ENCODE data around the gene PNMA6A. TPM values are rescaled to one million over a fixed set of nuclear protein-coding genes. Genes with fewer than 3 reads are reported as not detected.
"Not testable (repeated sequence)": the region's sequence is repeated elsewhere in the genome, so short reads cannot be mapped to it uniquely, and the experiment has no call there.

PNMA6A gene
- total and polyA plus RNA-seq, 2 donors (not counting 3 experiments of a cell fraction or from before 2014, with no cell fraction given), result 1.2 to 1.3 TPM

DNA sequence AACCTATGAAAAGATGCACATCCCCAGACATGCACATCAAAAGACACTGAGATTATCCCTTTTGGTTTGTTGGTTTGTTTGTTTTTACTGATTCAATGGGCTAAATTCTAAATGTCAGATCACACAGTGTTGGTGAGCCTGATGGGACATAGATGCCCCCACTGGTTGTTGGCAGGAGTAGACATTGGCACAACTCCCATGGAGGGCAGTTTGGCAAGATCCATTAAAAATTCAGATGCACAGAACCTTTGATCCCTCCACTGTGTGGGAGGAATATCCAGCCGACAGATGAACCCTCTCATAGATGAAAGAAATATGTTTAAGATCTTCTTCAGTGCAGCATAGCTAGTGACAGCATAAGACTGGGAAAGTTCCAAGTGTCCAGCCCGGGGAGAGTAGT, 38.5 kb downstream of the PNMA6A start:
- H3K36me3 ChIP-seq (ENCODE audit: control insufficient read depth in 2 of 2, extremely low read depth in 1 of 2, insufficient read depth in 2 of 2, low read length in 2 of 2); H3K9me3 ChIP-seq (replicated peaks; ENCODE audit: control insufficient read depth, insufficient read depth, low read length); BruUV-seq (replicated peaks); H2AFZ ChIP-seq (ENCODE audit: low read depth, low read length); H3K4me2 ChIP-seq (ENCODE audit: insufficient read depth, low read length); H3K27me3 ChIP-seq (ENCODE audit: control insufficient read depth in 2 of 2, insufficient read depth in 2 of 2, low read length in 2 of 2); DNase-seq (ENCODE audit: low read depth, low spot score); CTCF ChIA-PET; FAIRE-seq; H3K4me1 ChIP-seq (ENCODE audit: control insufficient read depth, extremely low read depth, insufficient read depth, low read length); H3K79me2 ChIP-seq (ENCODE audit: control insufficient read depth, insufficient read depth, low read length); intact Hi-C loops (cut with micrococcal nuclease); dilution Hi-C loops (cut with MboI; ENCODE audit: extremely low pct_ligation_motif_present, low sequenced_read_pairs); H4K20me1 ChIP-seq (replicated peaks; ENCODE audit: control insufficient read depth, extremely low read depth, insufficient read depth, low read length); H3K9ac ChIP-seq (replicated peaks; ENCODE audit: extremely low read depth, insufficient read depth, low read length); POLR2A ChIA-PET; H3K27ac ChIP-seq (ENCODE audit: insufficient read depth, low read depth, low read length); H3K9me1 ChIP-seq (replicated peaks; ENCODE audit: control insufficient read depth, extremely low read depth, insufficient read depth, low read length); H3K4me3 ChIP-seq (replicated peaks in 1 of 3; ENCODE audit: insufficient read depth in 1 of 3, low read depth in 1 of 3, low read length in 3 of 3): not testable (repeated sequence)

DNA sequence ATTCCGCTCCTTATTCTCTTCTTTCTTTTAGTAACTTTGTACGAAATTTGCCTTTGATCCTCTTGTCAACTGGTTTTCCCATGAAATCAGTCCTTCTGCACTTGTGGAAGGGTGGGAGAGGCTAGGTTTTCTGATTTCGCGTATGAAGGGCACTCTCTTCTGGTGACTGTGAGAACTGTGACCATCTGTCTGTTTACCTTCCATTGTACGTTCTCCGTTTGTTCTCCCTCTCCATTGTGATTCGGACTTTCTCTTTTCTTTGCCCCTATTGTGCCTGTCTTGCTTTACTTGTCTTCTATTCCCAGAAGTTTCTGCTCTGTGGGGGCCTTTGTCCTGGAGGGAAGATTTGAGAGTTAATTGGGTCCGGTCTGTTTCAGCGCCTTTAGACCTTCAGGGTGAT, 41.6 kb downstream of the PNMA6A start:
- H3K4me1 ChIP-seq (ENCODE audit: control insufficient read depth, extremely low read depth, insufficient read depth, low read length); H3K9ac ChIP-seq (replicated peaks; ENCODE audit: extremely low read depth, insufficient read depth, low read length); intact Hi-C loops (cut with micrococcal nuclease); H3K36me3 ChIP-seq (ENCODE audit: control insufficient read depth in 2 of 2, extremely low read depth in 1 of 2, insufficient read depth in 2 of 2, low read length in 2 of 2); POLR2A ChIA-PET; BruUV-seq (replicated peaks); H3K79me2 ChIP-seq (ENCODE audit: control insufficient read depth, insufficient read depth, low read length); H2AFZ ChIP-seq (ENCODE audit: low read depth, low read length); H3K27ac ChIP-seq (ENCODE audit: insufficient read depth, low read depth, low read length); FAIRE-seq; H4K20me1 ChIP-seq (replicated peaks; ENCODE audit: control insufficient read depth, extremely low read depth, insufficient read depth, low read length); CTCF ChIA-PET; H3K9me1 ChIP-seq (replicated peaks; ENCODE audit: control insufficient read depth, extremely low read depth, insufficient read depth, low read length); DNase-seq (ENCODE audit: low read depth, low spot score); dilution Hi-C loops (cut with MboI; ENCODE audit: extremely low pct_ligation_motif_present, low sequenced_read_pairs); H3K9me3 ChIP-seq (replicated peaks; ENCODE audit: control insufficient read depth, insufficient read depth, low read length); H3K4me2 ChIP-seq (ENCODE audit: insufficient read depth, low read length); H3K27me3 ChIP-seq (ENCODE audit: control insufficient read depth in 2 of 2, insufficient read depth in 2 of 2, low read length in 2 of 2); H3K4me3 ChIP-seq (replicated peaks in 1 of 3; ENCODE audit: insufficient read depth in 1 of 3, low read depth in 1 of 3, low read length in 3 of 3): not testable (repeated sequence)

DNA sequence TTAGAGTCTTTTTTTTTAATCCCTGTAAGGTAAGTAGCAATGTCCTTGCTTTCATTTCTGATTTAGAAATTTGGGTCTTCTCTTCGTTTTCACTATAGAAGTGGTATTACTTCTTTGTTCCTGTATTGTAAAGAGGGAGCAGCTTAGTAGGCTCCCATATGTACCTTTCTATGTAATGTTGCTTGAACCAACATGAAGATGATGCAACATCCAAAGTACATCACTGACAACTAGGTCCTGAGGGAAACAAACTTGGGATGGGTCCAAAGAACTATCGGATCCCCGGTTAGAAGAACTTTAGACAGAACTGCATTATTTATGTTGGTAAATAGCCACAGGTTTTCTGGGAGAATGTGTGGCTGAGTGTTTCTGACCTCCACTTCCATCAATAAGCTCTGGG, 45.5 kb downstream of the PNMA6A start:
- H3K79me2 ChIP-seq (ENCODE audit: control insufficient read depth, insufficient read depth, low read length); H3K27ac ChIP-seq (ENCODE audit: insufficient read depth, low read depth, low read length); H3K4me2 ChIP-seq (ENCODE audit: insufficient read depth, low read length); FAIRE-seq; H3K9ac ChIP-seq (replicated peaks; ENCODE audit: extremely low read depth, insufficient read depth, low read length); H3K9me1 ChIP-seq (replicated peaks; ENCODE audit: control insufficient read depth, extremely low read depth, insufficient read depth, low read length); H4K20me1 ChIP-seq (replicated peaks; ENCODE audit: control insufficient read depth, extremely low read depth, insufficient read depth, low read length); intact Hi-C loops (cut with micrococcal nuclease); BruUV-seq (replicated peaks); H3K4me3 ChIP-seq (replicated peaks in 1 of 3; ENCODE audit: insufficient read depth in 1 of 3, low read depth in 1 of 3, low read length in 3 of 3); H3K9me3 ChIP-seq (replicated peaks; ENCODE audit: control insufficient read depth, insufficient read depth, low read length); H3K36me3 ChIP-seq (ENCODE audit: control insufficient read depth in 2 of 2, extremely low read depth in 1 of 2, insufficient read depth in 2 of 2, low read length in 2 of 2); dilution Hi-C loops (cut with MboI; ENCODE audit: extremely low pct_ligation_motif_present, low sequenced_read_pairs); CTCF ChIA-PET; H2AFZ ChIP-seq (ENCODE audit: low read depth, low read length); DNase-seq (ENCODE audit: low read depth, low spot score); POLR2A ChIA-PET; H3K4me1 ChIP-seq (ENCODE audit: control insufficient read depth, extremely low read depth, insufficient read depth, low read length); H3K27me3 ChIP-seq (ENCODE audit: control insufficient read depth in 2 of 2, insufficient read depth in 2 of 2, low read length in 2 of 2): not testable (repeated sequence)

DNA sequence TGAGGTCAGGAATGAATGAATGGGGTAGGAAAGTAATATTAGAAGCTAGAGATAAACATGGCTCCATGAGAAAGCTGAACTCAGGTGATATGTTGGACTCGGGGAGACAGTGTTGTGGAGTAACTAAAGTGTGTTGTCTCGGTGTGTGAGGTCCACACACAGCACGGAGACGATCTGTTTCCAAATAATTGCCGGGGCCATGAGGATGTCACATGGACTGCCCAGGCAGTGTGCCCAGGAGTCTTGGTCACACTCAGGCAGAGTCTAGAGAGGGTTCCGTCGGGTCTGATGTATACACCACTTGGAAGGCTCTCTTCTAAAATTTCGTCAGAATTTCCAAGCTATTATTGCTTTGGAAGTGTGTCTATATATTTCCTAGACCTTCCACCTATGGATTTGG, 48.0 kb downstream of the PNMA6A start:
- CTCF ChIA-PET; H3K27ac ChIP-seq (ENCODE audit: insufficient read depth, low read depth, low read length); FAIRE-seq; H3K36me3 ChIP-seq (ENCODE audit: control insufficient read depth in 2 of 2, extremely low read depth in 1 of 2, insufficient read depth in 2 of 2, low read length in 2 of 2); H4K20me1 ChIP-seq (replicated peaks; ENCODE audit: control insufficient read depth, extremely low read depth, insufficient read depth, low read length); H3K4me2 ChIP-seq (ENCODE audit: insufficient read depth, low read length); H3K79me2 ChIP-seq (ENCODE audit: control insufficient read depth, insufficient read depth, low read length); BruUV-seq (replicated peaks); H3K27me3 ChIP-seq (ENCODE audit: control insufficient read depth in 2 of 2, insufficient read depth in 2 of 2, low read length in 2 of 2); H2AFZ ChIP-seq (ENCODE audit: low read depth, low read length); DNase-seq (ENCODE audit: low read depth, low spot score); H3K9ac ChIP-seq (replicated peaks; ENCODE audit: extremely low read depth, insufficient read depth, low read length); POLR2A ChIA-PET; dilution Hi-C loops (cut with MboI; ENCODE audit: extremely low pct_ligation_motif_present, low sequenced_read_pairs); intact Hi-C loops (cut with micrococcal nuclease); H3K4me3 ChIP-seq (replicated peaks in 1 of 3; ENCODE audit: insufficient read depth in 1 of 3, low read depth in 1 of 3, low read length in 3 of 3); H3K9me3 ChIP-seq (replicated peaks; ENCODE audit: control insufficient read depth, insufficient read depth, low read length); H3K4me1 ChIP-seq (ENCODE audit: control insufficient read depth, extremely low read depth, insufficient read depth, low read length); H3K9me1 ChIP-seq (replicated peaks; ENCODE audit: control insufficient read depth, extremely low read depth, insufficient read depth, low read length): not testable (repeated sequence)
